ENCODE results near the gene NHLRC1.

DNA sequence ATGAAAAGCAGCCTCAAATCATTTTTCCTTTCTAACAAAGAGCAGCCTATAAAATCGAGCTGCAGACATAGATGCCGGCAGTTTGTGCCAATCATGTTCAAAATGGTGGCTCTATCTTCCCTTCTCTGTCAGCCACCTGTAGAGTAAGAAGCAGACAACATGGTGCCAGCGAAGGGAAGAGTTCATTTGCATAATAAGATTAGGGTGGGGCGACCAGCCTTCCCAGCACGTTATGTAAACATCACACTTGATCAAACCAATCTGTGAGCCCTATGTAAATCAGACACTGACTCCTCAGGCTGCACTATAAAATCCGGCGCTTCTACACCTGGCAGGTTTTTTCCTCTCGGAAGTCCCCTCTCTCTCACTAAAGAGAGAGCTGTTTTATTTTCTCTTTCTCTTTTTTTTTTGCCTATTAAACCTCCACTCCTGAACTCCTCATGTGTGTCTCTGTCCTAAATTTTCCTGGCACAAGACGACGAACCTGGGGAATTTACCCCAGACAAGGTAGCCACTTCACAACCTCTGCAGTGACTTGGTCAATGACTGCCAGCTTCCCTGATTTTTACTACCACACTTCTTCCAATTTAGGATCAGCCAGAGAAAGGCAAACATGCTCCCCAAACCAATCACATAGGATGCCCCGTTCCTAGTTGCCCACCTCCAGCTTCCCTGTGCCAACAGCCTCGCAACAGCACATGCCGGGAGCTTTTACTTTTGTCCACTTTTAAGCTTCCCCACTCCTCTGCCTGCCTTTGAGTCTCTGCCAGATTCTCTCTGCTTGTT, 19.5 kb upstream of the NHLRC1 start:
- TF ChIP-seq ZNF550 (CRISPR knock-in tag; IDR thresholded peaks at IDR 0.05; ENCODE audit: borderline replicate concordance): no peak
- TF ChIP-seq, protein P1, sequence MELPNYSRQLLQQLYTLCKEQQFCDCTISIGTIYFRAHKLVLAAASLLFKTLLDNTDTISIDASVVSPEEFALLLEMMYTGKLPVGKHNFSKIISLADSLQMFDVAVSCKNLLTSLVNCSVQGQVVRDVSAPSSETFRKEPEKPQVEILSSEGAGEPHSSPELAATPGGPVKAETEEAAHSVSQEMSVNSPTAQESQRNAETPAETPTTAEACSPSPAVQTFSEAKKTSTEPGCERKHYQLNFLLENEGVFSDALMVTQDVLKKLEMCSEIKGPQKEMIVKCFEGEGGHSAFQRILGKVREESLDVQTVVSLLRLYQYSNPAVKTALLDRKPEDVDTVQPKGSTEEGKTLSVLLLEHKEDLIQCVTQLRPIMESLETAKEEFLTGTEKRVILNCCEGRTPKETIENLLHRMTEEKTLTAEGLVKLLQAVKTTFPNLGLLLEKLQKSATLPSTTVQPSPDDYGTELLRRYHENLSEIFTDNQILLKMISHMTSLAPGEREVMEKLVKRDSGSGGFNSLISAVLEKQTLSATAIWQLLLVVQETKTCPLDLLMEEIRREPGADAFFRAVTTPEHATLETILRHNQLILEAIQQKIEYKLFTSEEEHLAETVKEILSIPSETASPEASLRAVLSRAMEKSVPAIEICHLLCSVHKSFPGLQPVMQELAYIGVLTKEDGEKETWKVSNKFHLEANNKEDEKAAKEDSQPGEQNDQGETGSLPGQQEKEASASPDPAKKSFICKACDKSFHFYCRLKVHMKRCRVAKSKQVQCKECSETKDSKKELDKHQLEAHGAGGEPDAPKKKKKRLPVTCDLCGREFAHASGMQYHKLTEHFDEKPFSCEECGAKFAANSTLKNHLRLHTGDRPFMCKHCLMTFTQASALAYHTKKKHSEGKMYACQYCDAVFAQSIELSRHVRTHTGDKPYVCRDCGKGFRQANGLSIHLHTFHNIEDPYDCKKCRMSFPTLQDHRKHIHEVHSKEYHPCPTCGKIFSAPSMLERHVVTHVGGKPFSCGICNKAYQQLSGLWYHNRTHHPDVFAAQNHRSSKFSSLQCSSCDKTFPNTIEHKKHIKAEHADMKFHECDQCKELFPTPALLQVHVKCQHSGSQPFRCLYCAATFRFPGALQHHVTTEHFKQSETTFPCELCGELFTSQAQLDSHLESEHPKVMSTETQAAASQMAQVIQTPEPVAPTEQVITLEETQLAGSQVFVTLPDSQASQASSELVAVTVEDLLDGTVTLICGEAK (IDR thresholded peaks at IDR 0.05): no peak
- TF ChIP-seq, protein P1 (CRISPR knock-in tag; IDR thresholded peaks at IDR 0.05): no peak
- no peak for TF ChIP-seq SP1 (IDR thresholded peaks at IDR 0.05)
- no peak for TF ChIP-seq SP1 (CRISPR knock-in tag; IDR thresholded peaks at IDR 0.05)
- TF ChIP-seq ZSCAN12 (CRISPR knock-in tag; IDR thresholded peaks at IDR 0.05): no peak
